ENCODE measurements around the gene BIN1.

DNA sequence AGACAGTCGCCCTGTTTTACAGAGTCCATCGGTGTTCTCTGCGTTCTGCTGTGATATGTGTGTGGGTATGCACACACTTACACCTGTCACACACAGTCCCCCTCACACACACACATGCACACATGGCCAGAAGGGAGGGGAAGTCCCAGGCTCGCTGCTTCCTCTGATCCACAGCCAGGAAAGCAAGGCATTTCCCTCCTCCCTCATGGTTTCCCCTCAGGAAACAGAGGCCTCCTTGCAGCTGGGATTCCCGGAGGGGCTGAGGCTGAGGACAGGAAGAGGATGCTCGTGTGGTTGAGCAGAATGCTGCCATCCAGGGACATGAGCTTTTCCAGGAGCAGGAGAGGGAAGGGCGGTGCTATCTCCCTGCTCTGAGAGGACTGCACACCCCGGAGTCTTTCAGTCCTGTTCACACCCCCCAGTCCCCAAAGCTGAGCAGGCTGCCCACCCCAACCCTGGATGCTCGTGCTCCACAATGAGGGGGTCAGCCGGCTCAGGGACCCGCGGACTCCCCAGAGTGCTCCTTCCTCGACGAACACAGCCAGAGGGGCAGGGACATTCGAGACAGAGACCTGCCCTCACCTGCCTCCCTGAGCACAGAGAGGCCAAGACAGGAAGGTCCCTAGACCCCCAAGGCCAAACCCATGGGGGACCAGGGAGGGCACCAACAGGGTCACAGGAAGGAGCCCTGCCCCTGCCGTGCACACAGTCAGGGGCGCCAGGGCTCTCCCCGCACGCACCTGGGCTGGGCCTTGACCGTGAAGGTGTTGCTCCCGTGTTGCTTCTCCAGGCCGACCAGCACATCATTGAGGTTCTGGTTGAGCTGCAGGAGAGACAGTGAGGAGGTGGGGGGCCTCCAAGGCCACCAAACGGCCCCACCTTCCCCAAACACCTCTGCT, 45.3 kb downstream of the BIN1 start:
- TF ChIP-seq, protein P1, sequence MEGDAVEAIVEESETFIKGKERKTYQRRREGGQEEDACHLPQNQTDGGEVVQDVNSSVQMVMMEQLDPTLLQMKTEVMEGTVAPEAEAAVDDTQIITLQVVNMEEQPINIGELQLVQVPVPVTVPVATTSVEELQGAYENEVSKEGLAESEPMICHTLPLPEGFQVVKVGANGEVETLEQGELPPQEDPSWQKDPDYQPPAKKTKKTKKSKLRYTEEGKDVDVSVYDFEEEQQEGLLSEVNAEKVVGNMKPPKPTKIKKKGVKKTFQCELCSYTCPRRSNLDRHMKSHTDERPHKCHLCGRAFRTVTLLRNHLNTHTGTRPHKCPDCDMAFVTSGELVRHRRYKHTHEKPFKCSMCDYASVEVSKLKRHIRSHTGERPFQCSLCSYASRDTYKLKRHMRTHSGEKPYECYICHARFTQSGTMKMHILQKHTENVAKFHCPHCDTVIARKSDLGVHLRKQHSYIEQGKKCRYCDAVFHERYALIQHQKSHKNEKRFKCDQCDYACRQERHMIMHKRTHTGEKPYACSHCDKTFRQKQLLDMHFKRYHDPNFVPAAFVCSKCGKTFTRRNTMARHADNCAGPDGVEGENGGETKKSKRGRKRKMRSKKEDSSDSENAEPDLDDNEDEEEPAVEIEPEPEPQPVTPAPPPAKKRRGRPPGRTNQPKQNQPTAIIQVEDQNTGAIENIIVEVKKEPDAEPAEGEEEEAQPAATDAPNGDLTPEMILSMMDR (optimal IDR thresholded peaks at IDR 0.05 in 1 of 3, IDR thresholded peaks at IDR 0.05 in 1 of 3, conservative IDR thresholded peaks at IDR 0.05 in 1 of 3; ENCODE audit: extremely low read depth in 1 of 3, insufficient read depth in 2 of 3, low read length in 3 of 3): no peak
- TF ChIP-seq EZH2 (IDR thresholded peaks at IDR 0.05; ENCODE audit: low read length): no peak
